ENCODE measurements around the gene CXCL9.
"Not testable (repeated sequence)": the region's sequence is repeated elsewhere in the genome, so short reads cannot be mapped to it uniquely, and the experiment has no call there.

Gene CXCL9

DNA sequence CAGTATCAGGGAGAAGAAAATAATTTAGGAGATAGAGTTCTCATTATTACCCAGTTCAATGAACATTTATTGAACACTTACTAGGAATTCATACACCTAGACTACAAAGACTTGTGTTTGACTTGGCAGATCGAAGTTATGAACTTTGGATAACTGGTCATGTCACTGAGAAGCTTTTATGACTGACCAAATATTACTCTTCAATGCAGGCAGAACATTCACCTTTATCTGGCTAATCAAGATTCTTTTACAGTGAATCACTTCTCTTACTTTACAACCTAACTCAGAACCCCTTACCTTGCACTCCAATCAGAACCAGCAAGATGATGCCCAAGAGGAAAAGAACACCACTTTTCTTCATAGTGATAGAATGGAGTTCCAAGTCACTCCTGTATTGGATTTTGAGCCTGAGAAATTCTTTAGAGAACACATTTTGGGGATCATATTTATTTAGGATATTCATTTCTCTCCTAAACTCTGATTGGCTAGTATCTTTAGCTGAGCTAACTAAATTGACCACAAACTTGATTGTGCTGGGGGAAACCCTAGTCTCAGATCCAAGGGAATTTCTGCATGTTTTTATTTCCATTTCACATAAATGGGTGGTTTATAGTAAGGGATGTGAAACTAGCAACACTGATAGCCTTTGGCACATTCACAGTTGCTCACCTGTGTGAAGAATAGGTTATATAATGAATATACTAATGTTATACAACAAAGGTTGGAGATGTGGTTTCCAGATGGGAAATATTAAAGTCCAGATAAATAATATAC, at the start of gene CXCL9:
Gene CXCL9, minus strand, starts transcription at position 421 of the 774 bp plus-strand sequence. Its CDS starts 60 bp downstream, at position 361.
- no peak for DNase-seq (ENCODE audit: low read depth in 1 of 2, low spot score in 1 of 2)

DNA sequence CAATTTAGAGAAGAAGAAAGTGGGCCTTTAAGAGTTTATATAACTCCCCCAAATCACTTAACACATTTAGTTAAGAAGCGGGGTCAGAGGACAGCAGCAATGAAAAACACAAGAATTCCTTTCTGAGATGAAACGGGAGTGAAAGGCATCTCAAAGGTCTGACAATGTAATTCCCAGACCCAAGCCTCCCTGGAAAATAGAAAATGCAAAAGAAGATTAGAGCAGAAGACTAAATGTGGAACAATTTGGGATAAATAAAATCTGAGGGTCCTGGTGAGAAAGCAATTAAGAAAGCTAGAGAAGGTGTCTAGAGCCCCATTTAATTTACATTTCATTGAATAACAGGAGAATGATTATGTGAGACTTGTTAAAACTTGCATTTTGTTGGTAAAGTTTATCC, 48.1 kb upstream of the CXCL9 start:
- no peak for DNase-seq (ENCODE audit: low read depth in 1 of 2, low spot score in 1 of 2)

DNA sequence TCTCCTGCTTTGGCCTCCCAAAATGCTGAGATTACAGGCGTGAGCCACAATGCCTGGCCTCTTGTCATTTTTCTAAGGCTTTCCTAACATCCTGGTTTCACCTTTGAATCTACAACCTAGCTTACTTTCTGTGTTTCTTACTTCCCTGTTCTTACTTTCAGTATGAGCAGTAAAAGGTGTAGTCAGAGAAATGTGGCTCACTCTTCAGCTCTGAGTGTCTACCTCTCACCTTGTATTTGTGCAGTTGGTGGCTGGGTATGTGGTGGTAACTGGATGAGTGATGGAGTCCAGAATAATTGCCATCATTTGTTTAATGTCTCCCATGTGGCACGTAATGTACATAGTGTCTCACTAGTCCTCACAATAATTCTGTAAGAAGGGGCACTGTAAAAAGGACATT, 47.7 kb upstream of the CXCL9 start:
- no peak for DNase-seq (ENCODE audit: low read depth in 1 of 2, low spot score in 1 of 2)

DNA sequence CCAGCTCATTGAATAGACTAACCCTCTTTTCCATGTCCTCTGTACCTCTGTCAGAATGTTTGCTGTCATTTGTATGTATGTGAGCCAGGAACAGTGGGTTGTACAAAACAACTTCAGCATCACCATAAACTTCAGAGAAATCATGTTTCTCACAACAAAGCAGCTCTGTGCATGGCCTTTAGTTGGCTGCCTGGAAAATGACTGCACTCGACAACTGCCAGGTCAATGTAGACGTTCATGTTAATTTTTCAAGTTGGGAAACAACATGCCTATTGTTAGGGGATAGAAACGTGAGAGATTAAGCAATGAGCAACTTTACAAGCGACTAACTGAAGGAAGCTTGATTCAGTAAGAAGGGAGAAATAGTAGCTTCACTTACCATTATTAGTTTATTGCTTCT, 46.4 kb upstream of the CXCL9 start:
- DNase-seq (ENCODE audit: low read depth in 1 of 2, low spot score in 1 of 2), result no peak

DNA sequence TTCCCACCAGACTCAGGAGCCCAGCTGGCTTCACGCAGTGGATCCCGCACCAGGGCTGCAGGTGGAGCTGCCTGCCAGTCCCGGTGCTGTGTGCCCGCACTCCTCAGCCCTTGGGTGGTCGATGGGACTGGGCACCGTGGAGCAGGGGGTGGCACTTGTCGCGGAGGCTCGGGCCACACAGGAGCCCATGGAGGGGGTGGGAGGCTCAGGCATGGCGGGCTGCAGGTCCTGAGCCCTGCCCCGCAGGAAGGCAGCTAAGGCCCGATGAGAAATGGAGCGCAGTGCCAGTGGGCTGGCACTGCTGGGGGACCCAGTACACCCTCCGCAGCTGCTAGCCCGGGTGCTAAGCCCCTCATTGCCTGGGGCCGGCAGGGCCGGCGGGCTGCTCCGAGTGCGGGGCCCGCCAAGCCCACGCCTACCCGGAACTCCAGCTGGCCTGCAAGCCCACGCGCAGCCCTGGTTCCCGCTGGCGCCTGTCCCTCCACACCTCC, 43.3 kb upstream of the CXCL9 start:
- not testable (repeated sequence) for DNase-seq (ENCODE audit: low read depth in 1 of 2, low spot score in 1 of 2)

DNA sequence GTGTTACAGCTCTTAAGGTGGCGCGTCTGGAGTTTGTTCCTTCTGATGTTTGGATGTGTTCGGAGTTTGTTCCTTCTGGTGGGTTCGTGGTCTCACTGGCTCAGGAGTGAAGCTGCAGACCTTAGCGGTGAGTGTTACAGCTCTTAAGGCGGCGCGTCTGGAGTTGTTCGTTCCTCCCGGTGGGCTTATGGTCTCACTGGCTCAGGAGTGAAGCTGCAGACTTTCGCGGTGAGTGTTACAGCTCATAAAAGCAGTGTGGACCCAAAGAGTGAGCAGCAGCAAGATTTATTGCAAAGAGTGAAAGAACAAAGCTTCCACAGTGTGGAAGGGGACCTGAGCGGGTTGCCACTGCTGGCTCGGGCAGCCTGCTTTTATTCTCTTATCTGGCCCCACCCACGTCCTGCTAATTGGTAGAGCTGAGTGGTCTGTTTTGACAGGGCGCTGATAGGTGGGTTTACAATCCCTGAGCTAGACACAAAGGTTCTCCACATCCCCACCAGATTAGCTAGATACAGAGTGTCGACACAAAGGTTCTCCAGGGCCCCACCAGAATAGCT, 42.6 kb upstream of the CXCL9 start:
- DNase-seq (ENCODE audit: low read depth in 1 of 2, low spot score in 1 of 2), result not testable (repeated sequence)

DNA sequence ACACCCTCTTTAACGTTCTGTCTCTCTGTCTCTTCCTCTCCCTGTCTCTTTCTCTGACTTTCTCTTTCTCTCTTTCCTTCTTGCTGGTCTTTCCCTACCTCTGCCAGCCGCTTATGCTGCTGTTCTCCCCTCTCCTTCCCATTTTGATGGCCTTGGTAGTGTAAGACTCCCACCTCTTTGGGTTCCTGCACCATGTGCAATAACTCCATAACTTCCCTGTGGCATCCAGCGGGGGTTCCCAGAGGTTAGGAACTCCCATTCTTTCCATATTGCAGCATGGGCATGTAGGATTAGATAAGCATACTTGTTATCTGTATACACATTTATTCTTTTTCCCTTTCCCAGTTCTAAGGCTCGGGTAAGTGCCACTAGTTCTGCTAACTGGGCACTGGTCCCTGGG, 37.4 kb upstream of the CXCL9 start:
- DNase-seq (ENCODE audit: low read depth in 1 of 2, low spot score in 1 of 2), result not testable (repeated sequence)

DNA sequence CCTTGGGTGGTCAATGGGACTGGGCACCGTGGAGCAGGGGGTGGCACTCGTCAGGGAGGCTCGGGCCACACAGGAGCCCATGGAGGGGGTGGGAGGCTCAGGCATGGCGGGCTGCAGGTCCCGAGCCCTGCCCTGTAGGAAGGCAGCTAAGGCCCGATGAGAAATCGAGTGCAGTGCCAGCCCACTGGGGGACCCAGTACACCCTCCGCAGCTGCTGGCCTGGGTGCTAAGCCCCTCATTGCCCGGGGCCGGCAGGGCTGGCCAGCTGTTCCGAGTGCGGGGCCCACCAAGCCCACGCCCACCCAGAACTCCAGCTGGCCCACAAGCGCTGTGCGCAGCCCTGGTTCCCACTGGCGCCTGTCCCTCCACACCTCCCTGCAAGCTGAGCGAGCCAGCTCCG, 36.0 kb upstream of the CXCL9 start:
- DNase-seq (ENCODE audit: low read depth in 1 of 2, low spot score in 1 of 2), result not testable (repeated sequence)

DNA sequence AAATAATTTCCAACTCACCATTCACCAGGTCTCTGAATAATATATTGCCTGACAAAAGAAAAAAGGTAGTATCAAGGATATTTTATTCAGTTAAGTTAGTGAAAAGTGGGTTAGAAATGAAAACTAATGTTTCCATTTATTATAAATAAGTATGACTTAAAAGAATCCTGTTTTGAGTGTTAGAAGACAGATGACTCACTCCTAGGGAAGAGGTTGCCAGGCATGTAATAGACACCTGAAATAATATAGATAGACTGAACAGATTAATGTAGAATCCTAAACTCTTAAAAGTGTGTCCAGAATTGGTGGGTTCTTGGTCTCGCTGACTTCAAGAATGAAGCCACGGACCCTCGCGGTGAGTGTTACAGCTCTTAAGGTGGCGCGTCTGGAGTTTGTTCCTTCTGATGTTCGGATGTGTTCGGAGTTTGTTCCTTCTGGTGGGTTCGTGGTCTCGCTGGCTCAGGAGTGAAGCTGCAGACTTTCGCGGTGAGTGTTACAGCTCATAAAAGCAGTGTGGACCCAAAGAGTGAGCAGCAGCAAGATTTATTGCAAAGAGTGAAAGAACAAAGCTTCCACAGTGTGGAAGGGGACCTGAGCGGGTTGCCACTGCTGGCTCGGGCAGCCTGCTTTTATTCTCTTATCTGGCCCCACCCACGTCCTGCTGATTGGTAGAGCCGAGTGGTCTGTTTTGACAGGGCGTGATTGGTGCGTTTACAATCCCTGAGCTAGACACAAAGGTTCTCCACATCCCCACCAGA, 35.1 kb upstream of the CXCL9 start:
- DNase-seq (ENCODE audit: low read depth in 1 of 2, low spot score in 1 of 2), result not testable (repeated sequence)

DNA sequence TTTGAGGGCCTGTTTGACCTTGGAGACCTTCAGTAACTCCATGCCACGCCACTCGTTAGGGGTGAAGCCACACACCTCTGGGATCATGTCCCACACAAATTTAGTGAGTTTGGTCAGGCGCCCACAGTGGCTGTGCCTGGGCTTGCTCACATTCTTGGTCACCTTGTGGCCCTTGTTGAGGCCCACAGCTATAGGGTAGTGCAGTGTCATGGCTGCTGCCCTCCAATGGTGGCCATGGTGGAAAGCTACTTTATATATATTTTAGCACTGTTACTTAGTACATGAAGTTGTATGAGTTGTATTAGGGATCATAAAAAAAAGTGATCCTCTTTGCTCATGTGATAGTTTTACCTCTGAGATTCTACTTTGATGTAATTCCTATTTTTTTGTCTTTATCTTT, 29.5 kb upstream of the CXCL9 start:
- no peak for DNase-seq (ENCODE audit: low read depth in 1 of 2, low spot score in 1 of 2)

DNA sequence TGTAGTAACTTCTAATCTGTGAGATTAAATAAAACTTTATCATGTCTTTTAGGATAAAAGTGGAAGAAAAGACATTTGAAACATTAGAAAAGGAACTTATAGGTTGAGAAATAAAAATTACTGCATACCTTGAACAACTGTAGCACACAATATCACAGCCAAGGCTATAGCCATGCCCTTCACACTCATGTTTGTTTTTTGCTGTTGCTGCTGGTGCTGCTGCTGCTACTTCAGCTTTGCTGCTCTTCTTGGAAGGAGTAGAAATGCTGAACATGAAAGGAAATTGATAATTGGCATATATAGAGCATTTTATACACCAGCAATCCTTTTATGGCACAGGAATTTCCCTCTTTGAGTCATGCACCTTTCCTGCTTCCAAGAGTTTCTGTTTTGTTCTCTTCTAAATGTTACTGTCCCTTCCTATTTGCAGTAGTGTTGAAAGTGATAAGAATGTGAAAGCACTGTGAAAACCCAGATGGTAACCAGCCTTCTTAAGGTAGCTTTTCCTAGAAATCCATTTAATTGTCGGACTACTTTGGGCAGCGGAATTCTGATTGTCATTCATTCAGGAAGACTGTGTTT, 28.6 kb upstream of the CXCL9 start, which contains the start of gene CXCL11:
Gene CXCL11, minus strand, starts transcription at position 272 of the 582 bp plus-strand sequence. Its CDS starts 83 bp downstream, at position 189.
- DNase-seq (ENCODE audit: low read depth in 1 of 2, low spot score in 1 of 2), result no peak

DNA sequence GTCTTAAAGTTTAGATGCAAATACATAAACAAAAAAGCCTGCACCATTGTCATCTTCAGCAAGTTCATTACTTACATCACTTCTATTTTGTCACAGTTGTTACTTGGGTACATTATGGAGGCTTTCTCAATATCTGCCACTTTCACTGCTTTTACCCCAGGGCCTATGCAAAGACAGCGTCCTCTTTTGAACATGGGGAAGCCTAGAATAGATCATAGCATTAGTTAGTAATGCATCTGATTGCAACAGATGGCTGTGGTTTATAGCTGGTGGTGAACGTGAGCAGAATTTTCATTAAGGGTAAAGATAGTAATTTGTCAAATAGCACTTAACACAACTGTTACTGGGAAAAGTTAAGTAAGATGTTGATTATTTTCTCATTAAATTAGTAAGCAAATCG, 27.8 kb upstream of the CXCL9 start:
- no peak for DNase-seq (ENCODE audit: low read depth in 1 of 2, low spot score in 1 of 2)

DNA sequence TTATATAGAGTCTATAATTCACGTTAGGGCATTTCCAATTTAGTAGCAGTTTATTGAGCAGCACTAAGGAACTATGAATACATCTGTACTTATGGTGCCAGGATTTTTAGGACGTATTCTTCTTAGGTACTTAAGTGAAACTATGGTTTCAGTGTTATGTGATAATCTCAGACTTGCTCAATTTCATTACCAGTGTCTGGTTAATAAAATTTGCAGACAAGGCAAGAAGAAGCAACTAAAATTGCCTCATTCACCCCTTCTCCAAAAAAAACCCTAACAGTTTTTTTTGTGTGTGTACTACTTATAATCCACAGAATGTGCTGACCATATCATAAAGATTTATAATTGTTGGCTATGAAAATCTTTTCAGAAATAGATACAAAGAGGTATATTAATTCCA, 22.0 kb upstream of the CXCL9 start:
- no peak for DNase-seq (ENCODE audit: low read depth in 1 of 2, low spot score in 1 of 2)

DNA sequence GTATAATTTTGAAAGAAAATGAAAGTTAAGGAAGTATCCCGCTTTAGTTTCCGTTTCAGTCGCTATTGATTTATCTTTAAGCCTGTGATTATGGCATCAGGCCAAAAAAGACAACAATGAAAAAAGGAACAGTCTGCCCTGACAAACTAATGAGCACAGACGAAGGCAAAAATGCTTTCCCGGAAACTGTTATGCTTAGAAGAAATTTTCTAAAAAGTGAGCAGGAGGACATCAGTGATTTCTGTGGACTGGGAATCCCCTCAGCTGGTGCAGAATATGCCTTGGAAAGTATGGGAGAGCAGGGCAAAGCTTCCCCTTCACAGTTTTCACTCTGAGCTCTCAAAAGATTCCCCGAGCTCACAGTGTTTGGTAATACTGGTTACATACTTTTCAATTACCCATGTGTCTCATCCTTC, 21.0 kb upstream of the CXCL9 start:
- no peak for DNase-seq (ENCODE audit: low read depth in 1 of 2, low spot score in 1 of 2)

DNA sequence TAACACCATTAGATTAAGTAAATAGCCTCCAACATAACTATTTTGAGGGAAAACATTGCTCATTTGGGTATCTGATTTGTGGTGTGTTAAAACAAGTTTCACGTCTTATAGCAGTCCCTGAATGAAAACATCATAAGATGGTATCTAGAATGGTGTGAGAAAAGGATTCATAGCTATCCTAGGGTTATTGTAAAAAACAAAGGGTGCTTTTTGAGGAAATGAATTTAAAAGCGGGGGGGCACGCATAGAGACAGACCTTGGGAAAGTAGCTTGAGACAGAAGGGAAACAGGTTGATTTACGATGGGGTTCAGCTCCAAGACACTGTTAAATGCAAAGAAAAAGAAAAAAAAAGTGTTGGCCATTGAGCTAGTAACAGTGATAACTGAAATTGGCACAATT, 16.8 kb upstream of the CXCL9 start:
- DNase-seq (ENCODE audit: low read depth in 1 of 2, low spot score in 1 of 2), result no peak

DNA sequence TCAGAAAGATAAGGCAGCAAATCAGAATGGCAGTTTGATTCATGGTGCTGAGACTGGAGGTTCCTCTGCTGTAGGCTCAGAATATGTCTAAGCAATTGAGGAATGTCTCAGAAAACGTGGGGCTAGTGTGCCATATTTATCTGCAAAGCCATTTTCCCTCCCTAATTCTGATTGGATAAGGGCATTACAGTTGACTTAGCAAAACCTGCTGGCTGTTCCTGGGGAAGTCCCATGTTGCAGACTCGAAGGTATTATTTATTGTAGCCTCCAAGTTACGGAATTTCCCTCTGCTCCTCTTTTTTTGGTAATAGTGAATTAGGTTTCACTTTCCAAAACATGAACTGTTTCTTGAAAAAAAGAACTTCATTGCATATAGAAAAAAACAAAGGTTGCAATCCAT, 16.1 kb upstream of the CXCL9 start, which contains the start of gene CXCL10:
Gene CXCL10, minus strand, starts transcription at position 109 of the 400 bp plus-strand sequence. Its CDS starts 66 bp downstream, at position 43.
- DNase-seq (ENCODE audit: low read depth in 1 of 2, low spot score in 1 of 2), result no peak

DNA sequence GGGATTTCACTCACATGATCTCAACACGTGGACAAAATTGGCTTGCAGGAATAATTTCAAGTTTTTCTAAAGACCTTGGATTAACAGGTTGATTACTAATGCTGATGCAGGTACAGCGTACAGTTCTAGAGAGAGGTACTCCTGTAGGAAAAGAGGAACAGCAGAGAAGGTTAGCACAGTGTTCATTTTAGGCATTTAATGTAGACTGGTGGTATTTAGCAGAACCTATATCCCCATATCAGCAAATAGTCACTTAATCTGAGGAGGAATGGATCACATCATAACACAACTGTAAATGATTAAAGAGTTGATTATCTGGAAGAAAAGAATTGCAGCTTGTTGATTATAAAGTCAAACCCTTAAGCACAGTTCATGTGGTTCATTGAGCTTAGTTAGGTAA, 15.4 kb upstream of the CXCL9 start:
- no peak for DNase-seq (ENCODE audit: low read depth in 1 of 2, low spot score in 1 of 2)

DNA sequence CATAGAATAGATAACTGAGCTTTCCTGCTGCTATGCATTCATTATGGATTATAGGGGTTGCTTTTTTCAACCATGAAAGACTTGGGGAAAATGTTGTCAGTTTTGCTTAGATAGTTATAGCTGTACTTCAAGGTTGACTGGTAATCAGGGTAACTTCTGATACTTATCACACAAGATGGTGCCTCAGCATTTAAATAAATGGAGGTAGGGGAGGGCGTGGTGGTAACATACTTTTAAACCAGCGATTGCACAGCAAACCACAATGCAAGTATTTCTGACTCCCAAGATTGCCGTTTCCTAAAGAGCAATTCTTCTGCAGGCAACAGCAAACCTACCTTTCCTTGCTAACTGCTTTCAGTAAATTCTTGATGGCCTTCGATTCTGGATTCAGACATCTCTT, 14.7 kb upstream of the CXCL9 start:
- no peak for DNase-seq (ENCODE audit: low read depth in 1 of 2, low spot score in 1 of 2)

DNA sequence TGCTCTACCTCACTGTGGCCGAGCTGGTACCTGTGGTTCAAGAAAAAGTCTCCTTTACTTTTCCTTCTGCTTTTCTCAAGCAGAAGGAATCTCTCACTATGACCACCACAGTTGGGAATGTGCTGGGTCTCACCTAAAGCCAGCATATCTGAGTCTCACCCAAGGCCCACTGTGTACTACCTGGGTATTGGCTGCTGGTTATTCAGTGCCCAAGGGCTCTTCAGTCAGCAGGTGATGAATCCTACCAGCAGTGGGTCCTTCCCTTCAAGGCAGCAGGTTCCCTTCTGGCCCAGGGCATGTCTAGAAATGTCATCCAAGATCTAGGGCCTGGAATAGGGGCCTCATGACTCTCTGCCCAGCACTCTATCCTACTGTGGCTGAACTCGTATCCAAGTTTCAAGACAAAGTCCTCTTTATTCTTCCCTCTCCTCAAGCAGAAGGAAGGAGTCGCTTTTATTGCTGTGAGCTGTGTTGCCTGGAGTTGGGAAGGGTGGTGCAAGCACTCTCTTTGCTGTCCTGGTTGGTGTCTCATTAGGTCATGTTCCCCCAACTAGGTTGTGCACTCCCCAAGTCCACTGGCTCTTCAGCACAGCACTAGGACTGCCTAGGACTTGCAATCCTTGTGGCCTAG, 9.9 kb upstream of the CXCL9 start:
- DNase-seq (ENCODE audit: low read depth in 1 of 2, low spot score in 1 of 2), result no peak

DNA sequence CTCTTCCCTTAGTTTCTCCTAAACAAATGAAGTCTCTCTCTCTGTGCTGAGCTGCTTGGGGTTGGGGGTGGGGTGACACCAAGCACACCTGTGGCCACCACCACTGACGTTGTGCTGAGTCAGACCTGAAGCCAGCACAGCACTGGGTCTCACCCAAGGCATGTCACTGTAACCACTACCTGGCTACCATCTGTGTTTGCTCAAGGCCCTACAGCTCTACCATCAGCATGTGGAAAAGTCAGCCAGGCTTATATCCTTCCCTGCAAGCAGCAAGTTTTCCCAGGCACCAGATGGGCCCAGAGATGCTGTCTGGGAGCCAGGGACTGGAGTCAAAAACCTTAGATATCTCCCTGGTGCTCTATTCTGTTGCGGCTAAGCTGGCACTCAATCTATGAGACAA, 9.1 kb upstream of the CXCL9 start:
- DNase-seq (ENCODE audit: low read depth in 1 of 2, low spot score in 1 of 2), result no peak

DNA sequence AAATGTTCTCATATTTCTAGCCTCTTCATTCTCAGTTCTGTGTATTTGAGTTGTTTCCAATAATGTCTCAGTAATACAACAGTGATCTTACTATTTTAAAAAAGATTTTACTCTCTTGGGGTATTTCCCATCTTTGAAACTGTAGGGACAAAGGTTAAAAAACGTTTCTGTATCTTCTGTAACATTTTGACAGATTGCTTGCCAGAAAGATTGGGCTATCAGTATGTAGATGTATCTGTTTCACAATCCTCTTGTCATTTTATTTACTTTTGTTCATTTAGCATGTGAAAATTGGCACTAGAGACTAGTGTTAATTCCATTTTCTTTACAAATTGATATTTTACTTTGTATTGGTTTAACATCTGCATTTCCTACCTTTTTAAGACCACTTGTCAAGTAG, 6.2 kb upstream of the CXCL9 start:
- DNase-seq (ENCODE audit: low read depth in 1 of 2, low spot score in 1 of 2), result no peak
